HepG2 (cell line): Measurements from ENCODE around the gene MAGI1. TPM values are rescaled to one million over a fixed set of nuclear protein-coding genes. Genes with fewer than 3 reads are reported as not detected.

Experiments
- KAT7 ChIP-seq: IDR thresholded peaks from 2 replicates; pipeline ENCODE4 v1.6.1; 2018; ENCODE audit warnings: borderline replicate concordance, missing compliant biosample characterization
- RFXANK ChIP-seq: IDR thresholded peaks from 2 replicates; pipeline ENCODE4 v1.6.1; 2016
- SOX5 ChIP-seq: IDR thresholded peaks from 2 replicates; pipeline ENCODE4 v1.6.1; 2016; ENCODE audit warnings: borderline replicate concordance
- SRSF9 ChIP-seq: fragments of 200-400 bp; formaldehyde crosslinking; IDR thresholded peaks from 2 replicates; pipeline ENCODE4 v1.6.1; 2018; ENCODE audit warnings: borderline replicate concordance, mild to moderate bottlenecking, low read depth, low read length; ENCODE audit not compliant: insufficient read depth, poor library complexity, severe bottlenecking
- STAT5B ChIP-seq: sonication (generic); formaldehyde crosslinking; IDR thresholded peaks from 2 replicates; pipeline ENCODE4 v1.4.0; 2020; ENCODE audit warnings: missing genetic modification reagents
- ZNF326 ChIP-seq: sonication (generic); formaldehyde crosslinking; IDR thresholded peaks from 2 replicates; pipeline ENCODE4 v1.4.0; 2020; ENCODE audit warnings: missing genetic modification reagents, borderline replicate concordance
- ZNF441 ChIP-seq: sonication (generic); formaldehyde crosslinking; IDR thresholded peaks from 2 replicates; pipeline ENCODE4 v1.7.0; 2021; ENCODE audit warnings: missing genetic modification reagents, borderline replicate concordance
- ZNF446 ChIP-seq: sonication (generic); formaldehyde crosslinking; IDR thresholded peaks from 2 replicates; pipeline ENCODE4 v1.5.0; 2020; ENCODE audit warnings: mild to moderate bottlenecking, missing genetic modification reagents
- ZNF484 ChIP-seq: sonication (generic); formaldehyde crosslinking; IDR thresholded peaks from 2 replicates; pipeline ENCODE4 v1.5.1; 2020; ENCODE audit warnings: mild to moderate bottlenecking, low read depth, missing genetic modification reagents, borderline replicate concordance
- ZNF574 ChIP-seq: sonication (generic); formaldehyde crosslinking; IDR thresholded peaks from 2 replicates; pipeline ENCODE4 v1.4.0; 2020; ENCODE audit warnings: missing genetic modification reagents
- ZNF619 ChIP-seq: sonication (generic); formaldehyde crosslinking; IDR thresholded peaks from 2 replicates; pipeline ENCODE4 v1.4.0; 2020; ENCODE audit warnings: mild to moderate bottlenecking, missing genetic modification reagents
- ZNF737 ChIP-seq: sonication (generic); formaldehyde crosslinking; IDR thresholded peaks from 2 replicates; pipeline ENCODE4 v1.5.0; 2020; ENCODE audit warnings: missing genetic modification reagents, mild to moderate bottlenecking, borderline replicate concordance
- ZNF788 ChIP-seq: sonication (generic); formaldehyde crosslinking; IDR thresholded peaks from 2 replicates; pipeline ENCODE4 v1.5.0; 2020; ENCODE audit warnings: mild to moderate bottlenecking, missing genetic modification reagents, borderline replicate concordance
- polyA plus RNA-seq, 8 experiments: library from polyadenylated mRNA; depleted of rRNA in 3 of 8; stranded (reverse) in 7 of 8; unstranded in 1 of 8; fragments of >200 nt; fragmentation: Illumina TruSeq in 4 of 8; extraction: Trizol in 4 of 8; gene quantifications; 2 replicates each; pipeline versions ENCODE4 v1.2.1 to v1.2.3, GENCODE V29; 2011 to 2016; ENCODE audit warnings: low read depth in 4 of 8, missing spikeins in 1 of 8, mixed read lengths in 1 of 8; ENCODE audit not compliant: insufficient read depth in 1 of 8
- total RNA-seq, 5 experiments: library from RNA; depleted of rRNA; stranded (reverse); fragments of >200 nt; fragmentation: Illumina TruSeq; extraction: Trizol; gene quantifications; 2 replicates each; pipeline ENCODE4 v1.2.3, GENCODE V29; 2016; ENCODE audit warnings: low read depth in 1 of 5
- TF ChIP-seq, protein P1 (sequence below): sonication (generic); formaldehyde crosslinking; IDR thresholded peaks from 2 replicates; pipeline ENCODE4 v1.5.0; 2020; ENCODE audit warnings: mild to moderate bottlenecking, missing genetic modification reagents
- TF ChIP-seq, protein P2 (sequence below): sonication (generic); formaldehyde crosslinking; IDR thresholded peaks from 2 replicates; pipeline ENCODE4 v1.4.0; 2020; ENCODE audit warnings: missing genetic modification reagents
- TF ChIP-seq, protein P3 (sequence below): sonication (generic); formaldehyde crosslinking; IDR thresholded peaks from 2 replicates; pipeline ENCODE4 v1.9.0; 2022; ENCODE audit warnings: low read depth, missing genetic modification reagents
- TF ChIP-seq, protein P4 (sequence below): sonication (generic); formaldehyde crosslinking; IDR thresholded peaks from 2 replicates; pipeline ENCODE4 v1.8.0; 2022; ENCODE audit warnings: missing genetic modification reagents, low read depth, mild to moderate bottlenecking, borderline replicate concordance

Gene MAGI1
- total and polyA plus RNA-seq, 2 of the 13 experiments (the other 11 are each of a cell fraction or from before 2014, with no cell fraction given) = 22.2 to 26.0 TPM

DNA sequence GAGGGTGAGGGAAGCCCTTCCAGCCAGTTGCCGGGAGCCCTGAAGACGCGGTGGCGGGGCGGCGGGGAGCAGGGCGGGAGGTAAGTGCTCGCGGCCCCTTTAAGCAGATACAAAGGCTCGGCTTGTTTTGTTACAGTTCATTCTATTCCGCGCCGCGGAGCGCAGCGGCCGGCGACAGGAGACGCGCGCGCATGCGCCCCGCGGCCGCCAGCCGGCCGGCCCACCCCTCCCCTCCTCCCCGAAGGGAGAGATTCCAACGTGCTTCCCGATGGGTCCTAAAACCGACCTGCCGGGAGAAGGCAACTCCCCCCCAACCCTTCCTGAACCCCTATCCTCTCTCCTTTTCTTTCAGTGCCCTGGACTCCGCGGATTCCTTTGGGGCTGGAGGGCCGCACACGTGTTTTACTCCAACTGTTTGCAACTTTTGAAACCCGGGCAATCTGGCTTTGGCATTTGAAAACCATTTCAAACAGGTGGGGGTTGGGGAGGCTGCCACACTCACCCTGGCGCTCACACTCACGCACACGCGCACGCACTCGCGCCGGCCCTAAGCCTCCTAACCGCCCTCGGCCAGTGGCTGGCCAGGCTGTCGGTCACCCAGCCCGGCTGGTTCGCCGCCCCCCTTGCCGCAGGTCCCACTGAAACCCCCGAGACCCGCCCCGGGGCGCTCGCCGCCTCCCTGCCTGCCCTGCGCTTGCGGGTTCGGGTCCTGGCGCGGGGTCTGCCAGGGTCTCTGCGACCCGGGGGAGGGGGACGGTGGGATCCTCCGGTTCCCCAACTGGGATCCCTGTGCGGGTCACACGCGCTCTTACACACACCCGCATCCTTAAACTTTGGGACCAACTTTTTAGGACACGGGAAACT, at the start of gene MAGI1 (continued):
- TF ChIP-seq, protein P1, sequence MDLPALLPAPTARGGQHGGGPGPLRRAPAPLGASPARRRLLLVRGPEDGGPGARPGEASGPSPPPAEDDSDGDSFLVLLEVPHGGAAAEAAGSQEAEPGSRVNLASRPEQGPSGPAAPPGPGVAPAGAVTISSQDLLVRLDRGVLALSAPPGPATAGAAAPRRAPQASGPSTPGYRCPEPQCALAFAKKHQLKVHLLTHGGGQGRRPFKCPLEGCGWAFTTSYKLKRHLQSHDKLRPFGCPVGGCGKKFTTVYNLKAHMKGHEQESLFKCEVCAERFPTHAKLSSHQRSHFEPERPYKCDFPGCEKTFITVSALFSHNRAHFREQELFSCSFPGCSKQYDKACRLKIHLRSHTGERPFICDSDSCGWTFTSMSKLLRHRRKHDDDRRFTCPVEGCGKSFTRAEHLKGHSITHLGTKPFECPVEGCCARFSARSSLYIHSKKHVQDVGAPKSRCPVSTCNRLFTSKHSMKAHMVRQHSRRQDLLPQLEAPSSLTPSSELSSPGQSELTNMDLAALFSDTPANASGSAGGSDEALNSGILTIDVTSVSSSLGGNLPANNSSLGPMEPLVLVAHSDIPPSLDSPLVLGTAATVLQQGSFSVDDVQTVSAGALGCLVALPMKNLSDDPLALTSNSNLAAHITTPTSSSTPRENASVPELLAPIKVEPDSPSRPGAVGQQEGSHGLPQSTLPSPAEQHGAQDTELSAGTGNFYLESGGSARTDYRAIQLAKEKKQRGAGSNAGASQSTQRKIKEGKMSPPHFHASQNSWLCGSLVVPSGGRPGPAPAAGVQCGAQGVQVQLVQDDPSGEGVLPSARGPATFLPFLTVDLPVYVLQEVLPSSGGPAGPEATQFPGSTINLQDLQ = no peak
- TF ChIP-seq RFXANK (CRISPR knock-in tag) = no peak
- TF ChIP-seq, protein P2, sequence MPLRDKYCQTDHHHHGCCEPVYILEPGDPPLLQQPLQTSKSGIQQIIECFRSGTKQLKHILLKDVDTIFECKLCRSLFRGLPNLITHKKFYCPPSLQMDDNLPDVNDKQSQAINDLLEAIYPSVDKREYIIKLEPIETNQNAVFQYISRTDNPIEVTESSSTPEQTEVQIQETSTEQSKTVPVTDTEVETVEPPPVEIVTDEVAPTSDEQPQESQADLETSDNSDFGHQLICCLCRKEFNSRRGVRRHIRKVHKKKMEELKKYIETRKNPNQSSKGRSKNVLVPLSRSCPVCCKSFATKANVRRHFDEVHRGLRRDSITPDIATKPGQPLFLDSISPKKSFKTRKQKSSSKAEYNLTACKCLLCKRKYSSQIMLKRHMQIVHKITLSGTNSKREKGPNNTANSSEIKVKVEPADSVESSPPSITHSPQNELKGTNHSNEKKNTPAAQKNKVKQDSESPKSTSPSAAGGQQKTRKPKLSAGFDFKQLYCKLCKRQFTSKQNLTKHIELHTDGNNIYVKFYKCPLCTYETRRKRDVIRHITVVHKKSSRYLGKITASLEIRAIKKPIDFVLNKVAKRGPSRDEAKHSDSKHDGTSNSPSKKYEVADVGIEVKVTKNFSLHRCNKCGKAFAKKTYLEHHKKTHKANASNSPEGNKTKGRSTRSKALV = no peak
- no peak for TF ChIP-seq SRSF9
- no peak for TF ChIP-seq STAT5B (CRISPR knock-in tag)
- TF ChIP-seq, protein P3, sequence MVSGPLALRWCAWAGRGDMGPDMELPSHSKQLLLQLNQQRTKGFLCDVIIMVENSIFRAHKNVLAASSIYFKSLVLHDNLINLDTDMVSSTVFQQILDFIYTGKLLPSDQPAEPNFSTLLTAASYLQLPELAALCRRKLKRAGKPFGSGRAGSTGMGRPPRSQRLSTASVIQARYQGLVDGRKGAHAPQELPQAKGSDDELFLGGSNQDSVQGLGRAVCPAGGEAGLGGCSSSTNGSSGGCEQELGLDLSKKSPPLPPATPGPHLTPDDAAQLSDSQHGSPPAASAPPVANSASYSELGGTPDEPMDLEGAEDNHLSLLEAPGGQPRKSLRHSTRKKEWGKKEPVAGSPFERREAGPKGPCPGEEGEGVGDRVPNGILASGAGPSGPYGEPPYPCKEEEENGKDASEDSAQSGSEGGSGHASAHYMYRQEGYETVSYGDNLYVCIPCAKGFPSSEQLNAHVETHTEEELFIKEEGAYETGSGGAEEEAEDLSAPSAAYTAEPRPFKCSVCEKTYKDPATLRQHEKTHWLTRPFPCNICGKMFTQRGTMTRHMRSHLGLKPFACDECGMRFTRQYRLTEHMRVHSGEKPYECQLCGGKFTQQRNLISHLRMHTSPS (CRISPR knock-in tag) = peak; percentile 34; the same call in 1 of the 2 replicates
- no peak for TF ChIP-seq ZNF326 (CRISPR knock-in tag)
- no peak for TF ChIP-seq ZNF619 (CRISPR knock-in tag)
- no peak for TF ChIP-seq ZNF737 (CRISPR knock-in tag)
- TF ChIP-seq, protein P4, sequence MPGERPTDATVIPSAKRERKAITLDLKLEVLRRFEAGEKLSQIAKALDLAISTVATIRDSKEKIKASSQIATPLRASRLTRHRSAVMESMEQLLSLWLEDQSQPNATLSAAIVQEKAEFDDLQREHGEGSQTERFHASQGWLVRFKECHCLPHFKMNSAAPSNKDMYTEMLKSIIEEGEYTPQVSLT (CRISPR knock-in tag) = no peak
- peak; percentile 69; the same call in 1 of the 2 replicates for TF ChIP-seq ZNF788 (CRISPR knock-in tag)
- 0 out of 2 replicates have a peak, but pooled peaks have one; percentile 63 for TF ChIP-seq ZNF441
- TF ChIP-seq ZNF484 (CRISPR knock-in tag) = no peak
- TF ChIP-seq SOX5 (CRISPR knock-in tag) = peak; percentile 1; the same call in 1 of the 2 replicates
- TF ChIP-seq ZNF574 (CRISPR knock-in tag) = peak; percentile 41; the same call in 1 of the 2 replicates
- 0 out of 2 replicates have a peak, but pooled peaks have one; percentile 45 for TF ChIP-seq KAT7 (CRISPR knock-in tag)
- 0 out of 2 replicates have a peak, but pooled peaks have one; percentile 55 for TF ChIP-seq ZNF446
